Upper lobe of left lung (tissue), 4 donors: ENCODE measurements around the gene KCNJ16.

Experiments
- CTCF ChIP-seq, 6 experiments: fragments of 450-650 bp in 4 of 6; fragments of 200-600 bp in 2 of 6; sonication (generic) in 2 of 6; IDR thresholded peaks; one replicate each; pipeline ENCODE4 v1.5.1; 2016 to 2019; ENCODE audit warnings: antibody characterized with exemption in 6 of 6
- EP300 ChIP-seq, 4 donors: sonication (generic); formaldehyde crosslinking; IDR thresholded peaks; one replicate each; pipeline ENCODE4 v1.5.1; 2017; ENCODE audit warnings: antibody characterized with exemption in 4 of 4, control low read depth in 2 of 4
- POLR2A ChIP-seq, 4 donors: fragments of 450-650 bp; IDR thresholded peaks; one replicate each; pipeline ENCODE4 v1.5.1; 2016 to 2017; ENCODE audit warnings: antibody characterized with exemption in 4 of 4, mild to moderate bottlenecking in 2 of 4
- POLR2AphosphoS5 ChIP-seq, 2 donors: sonication (generic); formaldehyde crosslinking; IDR thresholded peaks; one replicate each; pipeline ENCODE4 v1.5.1; 2017; ENCODE audit warnings: antibody characterized with exemption in 2 of 2

- TF ChIP-seq POLR2AphosphoS5 (IDR thresholded peaks at IDR 0.05): no peak
- no peak for TF ChIP-seq CTCF (IDR thresholded peaks at IDR 0.05)
- no peak for TF ChIP-seq POLR2A (IDR thresholded peaks at IDR 0.05)
- no peak for TF ChIP-seq EP300 (IDR thresholded peaks at IDR 0.05)
Measured at GRCh38 chr17:70116919-70117318, 41.9 kb downstream of the KCNJ16 start.
